Fibroblast of the aortic adventitia (primary cell): ENCODE results near the gene SDK2. TPM values are rescaled to one million over a fixed set of nuclear protein-coding genes. Genes with fewer than 3 reads are reported as not detected.

Source experiments
- DNase-seq: peaks from one replicate; pipeline ENCODE4 v3.0.0-alpha.2; 2010; ENCODE audit warnings: low read depth
- H3K4me3 ChIP-seq: 2 replicates; pipeline ENCODE4 v1.5.1; 2011; ENCODE audit warnings: low read depth, mild to moderate bottlenecking, control low read depth, low read length, moderate library complexity
- total RNA-seq: library from RNA; depleted of rRNA; stranded (reverse); fragments of >200 nt; gene quantifications from 2 replicates; pipeline ENCODE4 v1.2.3, GENCODE V29; 2012; ENCODE audit warnings: low replicate concordance
- TF ChIP-seq, protein P1 (sequence below): IDR thresholded peaks from 2 replicates; pipeline ENCODE4 v1.5.1; 2011; ENCODE audit warnings: mild to moderate bottlenecking, low read length, control low read depth, inconsistent platforms; ENCODE audit not compliant: insufficient read depth

SDK2 gene
- total RNA-seq, 1 donor: not detected

DNA sequence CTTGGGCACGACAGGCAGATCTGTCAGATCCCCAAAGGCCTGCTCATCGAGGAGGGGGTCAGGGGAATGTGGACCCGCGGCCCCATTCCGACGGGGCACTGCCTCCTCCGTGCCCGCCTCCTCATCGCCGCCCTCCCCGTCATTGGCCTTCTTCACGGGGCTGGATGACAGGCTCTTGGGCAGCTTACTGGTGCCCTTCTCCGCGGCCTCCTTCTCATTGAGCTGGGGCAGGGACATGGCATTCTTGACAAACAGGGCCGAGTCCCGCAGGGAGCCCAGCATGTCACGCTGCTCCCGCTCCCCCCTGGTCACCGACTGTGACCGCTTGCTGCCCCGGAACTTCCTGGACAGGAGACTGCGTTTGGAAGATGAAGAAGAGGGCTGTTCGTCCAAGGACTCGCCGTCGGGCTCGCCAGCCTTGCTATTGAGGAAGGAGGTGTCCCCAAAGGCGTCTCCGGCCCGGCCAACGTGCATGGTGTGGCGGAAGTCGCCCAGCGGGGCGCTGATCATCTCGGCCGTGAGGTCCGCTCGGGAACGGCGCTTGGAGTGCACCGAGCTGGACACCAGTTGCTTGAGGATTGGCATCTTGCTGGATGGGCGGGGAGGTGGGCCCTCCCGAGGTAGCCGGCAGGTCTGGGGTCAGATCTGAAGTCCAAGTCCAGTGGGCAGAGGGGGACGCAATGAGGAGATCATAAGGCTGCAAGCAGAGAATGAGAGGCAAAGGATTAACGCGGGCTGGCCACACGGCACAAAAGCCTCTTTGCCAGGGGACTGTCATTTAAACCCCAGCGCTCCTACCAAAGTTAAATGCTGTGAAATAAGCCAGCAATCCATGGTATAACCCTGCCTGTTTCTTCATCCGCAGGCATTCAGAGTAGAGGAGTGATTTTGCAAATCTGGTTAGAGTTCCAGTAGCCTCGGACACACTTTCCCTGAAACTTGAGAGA is 358.1 kb downstream of the SDK2 start:
- DNase-seq: no peak
- TF ChIP-seq, protein P1, sequence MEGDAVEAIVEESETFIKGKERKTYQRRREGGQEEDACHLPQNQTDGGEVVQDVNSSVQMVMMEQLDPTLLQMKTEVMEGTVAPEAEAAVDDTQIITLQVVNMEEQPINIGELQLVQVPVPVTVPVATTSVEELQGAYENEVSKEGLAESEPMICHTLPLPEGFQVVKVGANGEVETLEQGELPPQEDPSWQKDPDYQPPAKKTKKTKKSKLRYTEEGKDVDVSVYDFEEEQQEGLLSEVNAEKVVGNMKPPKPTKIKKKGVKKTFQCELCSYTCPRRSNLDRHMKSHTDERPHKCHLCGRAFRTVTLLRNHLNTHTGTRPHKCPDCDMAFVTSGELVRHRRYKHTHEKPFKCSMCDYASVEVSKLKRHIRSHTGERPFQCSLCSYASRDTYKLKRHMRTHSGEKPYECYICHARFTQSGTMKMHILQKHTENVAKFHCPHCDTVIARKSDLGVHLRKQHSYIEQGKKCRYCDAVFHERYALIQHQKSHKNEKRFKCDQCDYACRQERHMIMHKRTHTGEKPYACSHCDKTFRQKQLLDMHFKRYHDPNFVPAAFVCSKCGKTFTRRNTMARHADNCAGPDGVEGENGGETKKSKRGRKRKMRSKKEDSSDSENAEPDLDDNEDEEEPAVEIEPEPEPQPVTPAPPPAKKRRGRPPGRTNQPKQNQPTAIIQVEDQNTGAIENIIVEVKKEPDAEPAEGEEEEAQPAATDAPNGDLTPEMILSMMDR: no peak
- no peak overlapping the region for H3K4me3 ChIP-seq

- DNase-seq: no peak
- TF ChIP-seq, protein P1: no peak
- no peak overlapping the region for H3K4me3 ChIP-seq
Measured at GRCh38 chr17:73285603-73285908, 358.7 kb downstream of the SDK2 start.

GRCh38 chr17:73284906-73285602 is 359.2 kb downstream of the SDK2 start:
- TF ChIP-seq, protein P1: no peak
- H3K4me3 ChIP-seq: no peak overlapping the region
- DNase-seq: no peak
